Activated B cell treated with CpG ODN at 0.5 μM for 24 hours (primary cell): ENCODE results near the gene HAND1. TPM values are rescaled to one million over a fixed set of nuclear protein-coding genes. Genes with fewer than 3 reads are reported as not detected.

Experiments
- ATAC-seq: fragments of 200-7000 bp; cut with Tn5 transposase; one replicate; pipeline ENCODE4 v1.10.0; 2021; ENCODE audit warnings: low read depth, mild to moderate bottlenecking, moderate library complexity
- CTCF ChIA-PET: fragments of 350-600 bp; sonication (Branson Sonifier 250); formaldehyde crosslinking; loops from one replicate; lab custom pipeline; 2021; ENCODE audit warnings: antibody characterized with exemption; lab: Charles Lee
- POLR2A ChIA-PET: fragments of 350-600 bp; sonication (Branson Sonifier 250); formaldehyde crosslinking; loops from one replicate; lab custom pipeline; 2021; ENCODE audit warnings: antibody characterized with exemption; lab: Charles Lee
- DNase-seq: peaks from one replicate; pipeline ENCODE4 v3.0.0; 2022
- H3K27ac Mint-ChIP-seq: one replicate; pipeline ENCODE4 v1.8.0; 2020; ENCODE audit warnings: mixed read lengths
- H3K27me3 Mint-ChIP-seq: one replicate; pipeline ENCODE4 v1.8.0; 2021; ENCODE audit warnings: mixed read lengths
- H3K36me3 Mint-ChIP-seq: one replicate; pipeline ENCODE4 v1.8.0; 2021; ENCODE audit warnings: low read depth, mixed read lengths
- H3K4me1 Mint-ChIP-seq: one replicate; pipeline ENCODE4 v1.8.0; 2021; ENCODE audit warnings: mixed read lengths
- H3K4me3 Mint-ChIP-seq: one replicate; pipeline ENCODE4 v1.8.0; 2020; ENCODE audit warnings: mild to moderate bottlenecking, mixed read lengths
- H3K9me3 Mint-ChIP-seq: one replicate; pipeline ENCODE4 v1.8.0; 2020; ENCODE audit warnings: mixed read lengths
- intact Hi-C: fragments of 100-400 bp; cut with micrococcal nuclease; formaldehyde crosslinking; loops from one replicate; pipeline ENCODE4 v1.15.1; 2024
- total RNA-seq: library from RNA; stranded (reverse); gene quantifications from 2 replicates; pipeline ENCODE4 v1.2.3, GENCODE V29; 2022
- TF ChIP-seq, protein P1 (sequence below): fragments of 200-600 bp; IDR thresholded peaks from one replicate; pipeline ENCODE4 v1.8.0; 2022; ENCODE audit warnings: antibody characterized with exemption, mild to moderate bottlenecking

Gene HAND1
- total RNA-seq, 1 donor from 2014 or later, result not detected

- peak; percentile 96 for ATAC-seq
- DNase-seq, result peak; percentile 97
- intact Hi-C loops, result loop anchor here (1.0 to 10.0 kb wide), 8 partner anchors 14 to 495 kb away; partner anchors contain the start of genes CNOT8, FAM114A2, GALNT10 and LARP1
- Mint-ChIP-seq H3K27ac (peak within 1 kb of the TSS; percentile 90), H3K27me3 (no peaks in the 10 kb centered on the region), H3K36me3 (peaks cover 34% of the 10 kb centered on the region), H3K4me1 (peaks cover 47% of the 10 kb centered on the region), H3K4me3 (peak within 1 kb of the TSS; percentile 99), H3K9me3 (no peaks in the 10 kb centered on the region)
- POLR2A ChIA-PET, result no interaction called here
- CTCF ChIA-PET, result interaction anchor here (2.0 kb wide), 1 partner anchor 21 kb away, joined by 4 read pairs; no protein-coding TSS in a partner anchor
- TF ChIP-seq, protein P1, sequence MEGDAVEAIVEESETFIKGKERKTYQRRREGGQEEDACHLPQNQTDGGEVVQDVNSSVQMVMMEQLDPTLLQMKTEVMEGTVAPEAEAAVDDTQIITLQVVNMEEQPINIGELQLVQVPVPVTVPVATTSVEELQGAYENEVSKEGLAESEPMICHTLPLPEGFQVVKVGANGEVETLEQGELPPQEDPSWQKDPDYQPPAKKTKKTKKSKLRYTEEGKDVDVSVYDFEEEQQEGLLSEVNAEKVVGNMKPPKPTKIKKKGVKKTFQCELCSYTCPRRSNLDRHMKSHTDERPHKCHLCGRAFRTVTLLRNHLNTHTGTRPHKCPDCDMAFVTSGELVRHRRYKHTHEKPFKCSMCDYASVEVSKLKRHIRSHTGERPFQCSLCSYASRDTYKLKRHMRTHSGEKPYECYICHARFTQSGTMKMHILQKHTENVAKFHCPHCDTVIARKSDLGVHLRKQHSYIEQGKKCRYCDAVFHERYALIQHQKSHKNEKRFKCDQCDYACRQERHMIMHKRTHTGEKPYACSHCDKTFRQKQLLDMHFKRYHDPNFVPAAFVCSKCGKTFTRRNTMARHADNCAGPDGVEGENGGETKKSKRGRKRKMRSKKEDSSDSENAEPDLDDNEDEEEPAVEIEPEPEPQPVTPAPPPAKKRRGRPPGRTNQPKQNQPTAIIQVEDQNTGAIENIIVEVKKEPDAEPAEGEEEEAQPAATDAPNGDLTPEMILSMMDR, result no peak
These were observed 32.4 kb downstream of the HAND1 start, which contains the start of gene SAP30L for GRCh38 chr5:154445422-154446194. Gene SAP30L, plus strand, starts transcription at chr5:154445997. Its CDS starts 608 bp downstream, at chr5:154446605.

GRCh38 chr5:154444556-154445421 lies 33.2 kb downstream of the HAND1 start:
- no peaks in the 10 kb centered on the region for H3K9me3 Mint-ChIP-seq
- ChIA-PET POLR2A (interaction anchor here (0.7 to 1.0 kb wide), 2 partner anchors 255 to 406 kb away, joined by 3 to 6 read pairs; partner anchors contain the start of genes FAM114A2, GALNT10 and MFAP3), CTCF (interaction anchor here (0.8 kb wide), 1 partner anchor 24 kb away, joined by 3 read pairs; no protein-coding TSS in a partner anchor)
- TF ChIP-seq, protein P1, result no peak
- peak overlapping the region; percentile 90 for H3K27ac Mint-ChIP-seq
- H3K4me3 Mint-ChIP-seq, result peak overlapping the region; percentile 99
- H3K36me3 Mint-ChIP-seq, result peaks cover 37% of the 10 kb centered on the region
- no peaks in the 10 kb centered on the region for H3K27me3 Mint-ChIP-seq
- H3K4me1 Mint-ChIP-seq, result peaks cover 44% of the 10 kb centered on the region
- intact Hi-C loops, result loop anchor here (1.0 to 10.0 kb wide), 8 partner anchors 13 to 496 kb away; partner anchors contain the start of genes CNOT8, FAM114A2, GALNT10 and LARP1
- ATAC-seq (no peak), DNase-seq (no peak)

- TF ChIP-seq, protein P1, result no peak
- Mint-ChIP-seq H3K4me1 (peaks cover 25% of the 10 kb centered on the region), H3K27ac (no peak overlapping the region), H3K4me3 (no peak overlapping the region), H3K27me3 (no peaks in the 10 kb centered on the region), H3K9me3 (no peaks in the 10 kb centered on the region), H3K36me3 (peaks cover 51% of the 10 kb centered on the region)
- intact Hi-C loops, result loop anchor here (10.0 kb wide), 1 partner anchor 372 kb away; no protein-coding TSS in a partner anchor
- DNase-seq (no peak), ATAC-seq (no peak)
- ChIA-PET CTCF (no interaction called here), POLR2A (no interaction called here)
These were observed 35.2 kb downstream of the HAND1 start for GRCh38 chr5:154442801-154443200.

DNA sequence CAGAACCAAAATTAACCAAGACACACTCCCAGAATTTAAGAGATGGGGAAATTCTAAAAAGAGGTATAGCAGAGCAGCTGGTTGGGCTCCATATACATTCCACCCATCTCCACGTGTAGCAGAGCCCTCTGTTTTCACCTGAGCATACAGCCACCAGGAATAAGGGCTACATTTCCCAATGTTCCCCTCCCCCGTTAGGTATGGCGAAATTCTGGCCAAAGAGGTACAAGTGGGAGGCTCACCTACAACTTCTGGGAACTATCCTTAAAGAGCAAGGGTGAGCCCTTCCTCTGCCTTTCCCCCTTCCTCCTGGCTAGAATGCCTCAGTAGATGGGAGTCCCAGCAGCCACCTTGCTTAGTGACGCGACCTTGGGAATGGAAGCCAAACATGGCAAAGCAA lies 37.5 kb downstream of the HAND1 start:
- intact Hi-C loops, result loop anchor here (10.0 kb wide), 1 partner anchor 374 kb away; no protein-coding TSS in a partner anchor
- POLR2A ChIA-PET, result no interaction called here
- Mint-ChIP-seq H3K36me3 (peaks cover 68% of the 10 kb centered on the region), H3K4me3 (no peak overlapping the region), H3K27me3 (no peaks in the 10 kb centered on the region), H3K27ac (no peak overlapping the region), H3K9me3 (no peaks in the 10 kb centered on the region), H3K4me1 (peaks cover 13% of the 10 kb centered on the region)
- DNase-seq (no peak), ATAC-seq (no peak)
- TF ChIP-seq, protein P1, result no peak
- CTCF ChIA-PET, result no interaction called here
